GM21576 (cell line): Measurements from ENCODE around the gene HDAC8.
A peak's percentile ranks its signal among the peaks of the same experiment; 100 is the strongest.
"Not testable (repeated sequence)": the region's sequence is repeated elsewhere in the genome, so short reads cannot be mapped to it uniquely, and the experiment has no call there.

Source experiments
- ATAC-seq: cut with Tn5 transposase; IDR thresholded peaks from one replicate; pipeline ENCODE4 v1.9.1; 2021; ENCODE audit warnings: mild to moderate bottlenecking, moderate library complexity; ENCODE audit not compliant: unreplicated experiment

HDAC8 gene

DNA sequence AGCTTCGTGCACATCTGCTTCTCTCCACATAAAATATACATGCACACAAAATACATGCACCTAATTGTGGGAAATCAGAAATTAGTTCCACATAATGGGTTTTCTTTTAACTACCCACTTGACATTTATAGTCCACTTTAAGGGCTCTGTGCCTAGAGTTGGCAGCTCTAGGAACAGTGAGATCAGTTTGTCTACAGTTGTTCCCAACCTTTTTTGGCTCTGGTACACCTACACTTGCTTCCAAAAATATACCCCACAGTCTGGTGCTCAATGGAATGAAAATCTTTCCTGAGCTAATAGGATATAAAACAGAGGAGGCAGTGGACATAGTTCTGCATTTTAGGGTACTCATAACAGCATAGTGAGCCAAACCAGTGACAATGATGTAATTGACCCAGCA is 36.1 kb downstream of the HDAC8 start:
- ATAC-seq = no peak

DNA sequence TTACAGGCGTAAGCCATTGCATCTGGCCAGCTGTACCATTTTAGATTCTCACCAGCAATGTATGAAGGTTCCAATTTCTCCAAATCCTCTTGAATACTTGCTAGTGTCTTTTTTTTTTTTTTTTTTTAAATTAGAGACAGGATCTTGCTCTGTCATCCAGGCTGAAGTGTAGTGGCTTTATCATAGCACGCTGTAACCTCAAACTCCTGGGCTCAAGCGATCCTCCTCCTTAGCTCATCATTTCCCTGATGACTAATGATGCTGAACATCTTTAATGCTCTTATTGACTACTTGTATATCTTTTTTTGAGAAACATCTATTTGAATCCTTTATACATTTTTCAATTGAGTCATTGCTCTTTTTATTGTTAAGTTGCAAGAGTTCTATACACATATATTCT is 40.3 kb downstream of the HDAC8 start:
- no peak for ATAC-seq

DNA sequence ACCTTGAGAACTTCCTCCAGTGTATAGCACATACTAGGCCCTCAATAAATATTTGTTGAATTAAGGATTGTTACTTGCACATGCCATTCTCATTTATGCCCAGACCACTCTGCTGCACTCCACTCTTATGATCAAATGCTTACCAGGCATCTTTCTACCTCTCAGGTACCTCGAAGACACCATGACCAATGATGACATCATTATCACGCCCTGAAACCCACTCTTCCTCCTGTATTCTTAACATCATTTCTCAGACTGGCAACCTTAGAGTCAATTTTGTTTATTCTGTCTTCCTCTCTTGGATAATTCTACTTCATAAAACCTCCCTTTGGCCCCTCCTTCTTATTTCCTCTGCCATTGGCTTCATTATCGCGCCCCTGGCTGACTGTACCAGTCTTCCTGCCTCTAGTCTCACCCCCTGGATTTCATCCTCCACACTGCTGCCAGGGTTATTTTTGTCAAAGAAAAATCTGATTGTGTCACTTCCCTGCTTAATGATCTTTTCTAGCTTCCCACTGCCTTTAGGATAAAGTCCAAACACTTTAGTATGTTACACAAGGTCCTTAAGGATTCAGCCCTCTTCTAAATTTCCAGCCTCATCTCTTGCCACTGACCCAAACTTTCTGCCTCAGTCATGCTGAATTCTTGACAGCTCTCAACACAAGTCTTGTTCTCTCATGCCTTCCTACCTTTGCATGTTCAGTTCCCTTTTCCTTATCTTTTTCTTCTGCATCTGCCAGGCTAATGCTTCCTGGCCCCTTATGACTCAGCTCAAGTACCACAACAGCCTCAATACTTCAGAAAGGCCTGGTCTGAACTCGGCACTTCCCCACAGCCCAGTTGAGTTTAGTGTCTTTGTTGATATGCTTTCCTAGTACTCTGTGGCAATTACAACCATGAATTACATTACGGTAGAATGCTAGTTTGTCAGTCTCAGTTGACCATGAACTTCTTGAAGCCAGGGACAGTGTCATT is 45.8 kb downstream of the HDAC8 start:
- ATAC-seq = no peak

DNA sequence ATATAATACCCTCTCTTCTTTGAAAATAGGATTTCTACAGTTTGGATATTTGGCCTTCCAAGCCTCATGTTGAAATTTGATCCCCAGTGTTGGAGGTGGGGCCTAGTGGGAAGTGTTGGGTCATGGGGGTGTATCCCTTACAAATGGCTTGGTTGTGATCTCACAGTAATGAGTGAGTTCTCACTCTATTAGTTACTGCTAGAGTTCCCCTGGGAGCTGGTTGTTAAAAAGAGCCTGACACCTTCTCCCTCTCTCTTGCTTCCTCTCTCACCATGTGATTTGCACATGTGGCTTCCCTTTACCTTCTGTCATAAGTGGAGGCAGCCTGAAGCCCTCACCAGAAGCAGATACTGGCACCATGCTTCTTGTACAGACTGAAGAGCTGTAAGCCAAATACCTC is 73.9 kb downstream of the HDAC8 start:
- ATAC-seq = no peak

DNA sequence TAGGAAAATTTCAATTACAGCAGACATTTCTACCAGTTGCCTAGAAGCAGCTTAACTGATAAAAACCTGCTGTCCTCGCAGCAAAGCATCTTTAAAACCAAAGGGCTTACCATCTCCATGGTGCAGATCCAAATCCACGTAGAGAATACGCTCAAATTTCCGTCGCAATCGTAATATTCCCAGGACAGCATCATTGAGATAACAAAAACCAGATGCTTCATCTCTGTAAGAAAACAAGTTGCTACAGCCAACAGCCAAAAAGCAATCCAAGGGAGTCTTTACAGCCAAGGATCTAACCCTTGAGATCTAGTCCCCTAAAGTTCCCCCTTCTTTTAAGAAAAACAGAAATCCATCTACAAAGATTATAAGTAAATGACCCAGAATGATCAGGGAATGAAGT is 77.6 kb downstream of the HDAC8 start:
- no peak for ATAC-seq

DNA sequence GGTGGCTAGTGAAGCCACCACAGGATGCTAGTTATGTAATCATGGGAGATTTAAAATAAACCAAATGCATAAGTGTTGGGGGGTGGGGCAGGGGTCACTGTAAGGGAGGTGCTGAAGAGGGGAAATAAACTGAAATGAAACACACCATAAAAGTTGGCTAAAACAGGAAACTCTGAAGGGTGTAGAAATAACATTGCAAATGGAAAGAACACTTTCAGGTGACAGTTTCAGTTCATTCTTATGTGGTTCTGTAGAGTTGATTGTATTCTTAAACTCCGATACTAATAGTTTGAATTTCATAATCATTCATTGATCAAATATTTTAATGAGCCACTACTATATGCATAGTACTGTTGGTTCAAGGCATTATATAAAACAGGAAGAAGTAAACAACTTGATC is 80.1 kb downstream of the HDAC8 start:
- ATAC-seq = peak; percentile 81

DNA sequence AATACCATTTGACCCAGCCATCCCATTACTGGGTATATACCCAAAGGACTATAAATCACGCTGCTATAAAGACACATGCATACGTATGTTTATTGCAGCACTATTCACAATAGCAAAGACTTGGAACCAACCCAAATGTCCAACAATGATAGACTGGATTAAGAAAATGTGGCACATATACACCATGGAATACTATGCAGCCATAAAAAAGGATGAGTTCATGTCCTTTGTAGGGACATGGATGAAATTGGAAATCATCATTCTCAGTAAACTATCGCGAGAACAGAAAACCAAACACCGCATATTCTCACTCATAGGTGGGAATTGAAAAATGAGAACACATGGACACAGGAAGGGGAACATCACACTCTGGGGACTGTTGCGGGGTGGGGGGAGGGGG is 82.4 kb downstream of the HDAC8 start:
- ATAC-seq = not testable (repeated sequence)

DNA sequence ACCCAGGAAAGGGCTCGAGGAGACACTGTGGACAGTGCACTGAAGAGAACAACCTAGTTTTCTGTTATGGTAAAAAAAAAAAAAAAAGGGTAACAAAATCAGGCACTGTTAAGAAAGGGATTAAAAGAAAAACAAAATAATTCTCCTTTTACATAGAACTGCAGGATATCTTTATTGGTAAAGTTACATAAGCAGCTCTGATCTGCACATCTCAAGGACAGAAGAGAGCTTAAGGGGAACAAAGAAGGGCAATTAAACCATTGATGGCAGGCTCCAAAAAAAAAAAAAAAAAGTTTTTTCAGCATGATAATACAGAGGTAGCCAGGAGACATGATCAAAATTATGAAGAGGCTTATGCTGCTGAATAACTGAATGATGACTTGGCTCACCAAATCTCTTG is 85.0 kb downstream of the HDAC8 start:
- ATAC-seq = no peak

DNA sequence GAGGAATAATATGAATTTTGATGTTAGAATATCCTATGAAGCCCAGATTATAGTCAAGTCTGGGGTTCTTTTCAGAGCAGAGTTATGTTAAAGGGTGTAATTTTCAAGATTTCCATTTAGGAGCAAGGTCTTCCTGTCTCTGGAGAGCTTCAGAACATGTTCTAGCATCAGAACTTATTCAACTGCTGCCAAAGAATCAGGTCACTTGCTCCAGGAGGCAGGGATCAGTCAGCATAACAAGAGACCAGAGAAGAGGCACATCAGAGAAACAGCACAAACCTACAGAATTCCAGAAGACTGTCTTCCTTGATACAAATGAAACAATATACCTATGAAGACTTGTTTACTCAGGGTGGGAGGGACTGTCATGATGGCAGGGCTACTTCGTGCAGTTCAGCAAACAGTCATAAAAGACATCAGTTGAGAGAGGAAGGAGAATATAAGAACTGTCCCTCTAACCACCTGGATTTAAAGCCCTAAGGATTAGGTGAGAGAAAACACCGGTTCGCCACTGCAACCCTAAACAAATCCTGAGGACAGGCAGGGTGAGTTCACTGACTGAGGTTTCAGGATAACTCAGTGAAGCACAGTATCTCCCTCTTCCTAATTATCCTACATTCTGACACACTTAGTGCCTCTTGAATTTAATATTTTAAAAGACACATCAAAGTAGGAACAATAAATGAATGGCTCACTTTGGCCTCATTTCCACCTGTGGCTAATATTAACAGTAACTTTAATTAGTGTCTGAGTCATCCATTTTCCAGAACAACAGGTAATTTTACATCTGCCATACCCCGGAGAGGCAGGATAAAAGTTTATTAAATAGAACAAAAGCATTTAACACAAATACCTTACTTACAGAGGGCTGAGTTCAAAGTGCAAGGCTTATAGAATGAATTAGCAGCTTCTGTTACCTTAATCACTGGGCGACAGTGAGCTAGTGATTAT is 93.0 kb downstream of the HDAC8 start:
- ATAC-seq = no peak

DNA sequence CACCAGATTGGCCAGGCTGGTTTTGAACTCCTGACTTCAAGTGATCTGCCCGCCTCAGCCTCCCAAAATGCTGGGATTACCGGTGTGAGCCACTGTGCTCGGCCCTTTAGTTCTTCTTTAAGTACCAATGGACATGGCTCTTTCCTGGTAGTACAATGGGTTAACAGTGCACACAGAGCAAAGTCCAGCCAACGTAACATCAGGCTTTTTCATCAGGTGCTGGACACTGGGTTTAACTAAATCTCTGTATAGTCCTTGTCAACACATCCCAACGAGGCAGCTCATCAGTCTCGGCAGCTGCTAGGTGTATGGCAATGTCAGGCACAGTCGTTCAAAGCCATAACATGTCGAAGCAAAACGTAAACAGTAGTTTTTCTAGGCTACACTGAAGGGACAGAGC is 93.8 kb downstream of the HDAC8 start:
- ATAC-seq = no peak

DNA sequence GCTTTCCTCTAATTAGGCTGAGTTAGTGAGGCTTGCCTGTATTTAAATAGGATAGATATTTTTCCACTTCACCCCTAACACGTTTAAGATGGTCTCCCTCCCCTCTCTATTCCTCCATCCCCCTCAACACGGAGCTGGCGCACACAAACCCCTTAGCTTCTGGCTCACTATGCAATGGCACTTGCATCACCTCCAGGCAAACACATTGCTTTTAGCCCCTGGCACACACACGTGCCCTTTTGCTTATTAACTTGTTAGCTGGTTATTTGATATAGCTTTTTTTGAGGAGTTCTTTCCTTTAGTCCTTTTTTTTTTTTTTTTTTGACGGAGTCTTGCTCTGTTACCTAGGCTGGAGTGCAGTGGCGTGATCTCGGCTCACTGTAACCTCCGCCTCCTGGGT is 94.3 kb downstream of the HDAC8 start:
- ATAC-seq = no peak

DNA sequence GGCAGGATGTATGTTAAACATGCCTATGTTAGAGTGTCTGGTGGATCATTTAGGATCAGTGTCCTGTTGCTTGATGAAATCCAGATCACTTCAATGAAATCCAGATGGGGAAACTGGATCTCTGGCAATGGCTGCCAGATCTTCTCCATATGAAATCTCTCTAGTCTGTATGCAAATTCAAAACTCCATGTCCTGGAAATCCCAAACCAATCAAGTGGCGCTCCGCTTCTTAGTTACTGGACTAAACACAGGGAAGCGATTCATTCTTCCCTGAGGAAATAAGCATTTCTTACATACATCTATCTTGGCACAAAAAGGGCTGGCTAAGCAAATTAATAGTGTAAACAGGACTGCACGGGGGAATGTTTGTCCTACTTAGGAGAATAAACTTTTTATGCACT is 94.9 kb downstream of the HDAC8 start:
- no peak for ATAC-seq

DNA sequence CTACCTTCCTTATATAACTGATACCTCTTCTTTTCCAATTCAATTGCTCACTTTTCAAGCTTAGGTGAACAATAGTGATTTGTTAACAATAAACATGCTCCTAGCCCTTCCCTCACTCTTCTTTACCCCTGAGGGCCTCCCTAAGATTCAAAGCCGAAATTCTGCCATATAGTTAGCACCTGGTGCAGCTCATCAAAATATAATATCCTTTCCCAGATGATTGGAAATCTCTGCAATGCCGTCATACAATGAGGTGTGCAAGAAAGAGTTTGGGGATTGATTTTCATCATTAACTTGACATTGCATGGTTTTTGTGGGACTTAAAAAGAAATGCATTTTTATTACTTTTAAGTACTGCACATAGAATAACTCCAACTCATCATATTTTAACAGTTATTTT is 95.3 kb downstream of the HDAC8 start:
- no peak for ATAC-seq

DNA sequence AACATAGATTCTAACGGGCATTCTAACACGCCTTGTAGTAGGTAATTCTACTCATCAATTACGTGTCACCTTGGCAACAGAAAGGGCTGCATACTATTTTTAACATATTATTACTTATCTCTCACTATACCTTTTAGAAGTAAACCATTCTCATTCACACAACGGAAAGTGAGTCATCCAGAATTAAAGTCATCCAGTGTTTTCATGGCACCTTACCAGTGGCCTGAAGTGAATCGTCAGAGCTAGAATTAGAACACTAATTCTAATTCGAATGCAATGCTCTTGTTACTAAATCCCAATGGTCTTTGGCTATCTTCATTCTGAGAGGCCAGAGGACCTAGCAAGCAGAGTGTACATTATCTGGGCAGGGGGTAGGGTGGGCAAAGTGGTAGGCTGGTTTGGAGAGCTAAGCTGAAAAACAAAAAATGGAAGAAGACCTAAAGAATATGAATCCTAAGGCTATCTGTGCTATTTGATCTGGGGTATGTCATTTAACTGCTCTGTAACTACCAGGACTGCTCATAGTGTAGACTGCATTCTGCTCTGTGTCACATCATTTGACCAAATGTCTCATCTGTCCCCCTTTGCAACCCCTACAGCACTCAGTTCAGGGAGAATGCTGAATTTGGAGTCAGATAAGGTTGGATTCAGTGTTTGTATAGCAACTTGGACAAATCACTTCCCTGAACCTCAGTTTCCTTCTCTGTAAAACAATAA is 96.5 kb downstream of the HDAC8 start:
- no peak for ATAC-seq

DNA sequence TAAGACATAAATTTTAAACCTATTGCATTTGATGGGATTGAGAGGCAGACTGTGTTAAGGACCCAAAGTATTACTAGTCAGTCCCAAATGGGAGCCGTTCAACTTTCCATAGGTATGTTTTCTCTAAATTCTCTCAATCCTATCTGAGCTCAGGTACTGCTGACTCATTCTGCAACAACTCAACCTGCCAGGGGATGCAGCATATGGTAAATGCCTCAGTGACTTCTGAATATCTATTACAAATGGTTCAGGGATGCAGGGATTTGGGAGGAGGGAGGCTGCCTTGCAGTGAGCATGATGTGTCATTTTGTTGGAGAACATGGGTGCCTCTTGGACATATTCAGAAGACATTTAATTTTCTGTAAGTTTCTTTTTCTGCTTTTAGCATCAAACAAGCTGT is 97.3 kb downstream of the HDAC8 start:
- no peak for ATAC-seq

DNA sequence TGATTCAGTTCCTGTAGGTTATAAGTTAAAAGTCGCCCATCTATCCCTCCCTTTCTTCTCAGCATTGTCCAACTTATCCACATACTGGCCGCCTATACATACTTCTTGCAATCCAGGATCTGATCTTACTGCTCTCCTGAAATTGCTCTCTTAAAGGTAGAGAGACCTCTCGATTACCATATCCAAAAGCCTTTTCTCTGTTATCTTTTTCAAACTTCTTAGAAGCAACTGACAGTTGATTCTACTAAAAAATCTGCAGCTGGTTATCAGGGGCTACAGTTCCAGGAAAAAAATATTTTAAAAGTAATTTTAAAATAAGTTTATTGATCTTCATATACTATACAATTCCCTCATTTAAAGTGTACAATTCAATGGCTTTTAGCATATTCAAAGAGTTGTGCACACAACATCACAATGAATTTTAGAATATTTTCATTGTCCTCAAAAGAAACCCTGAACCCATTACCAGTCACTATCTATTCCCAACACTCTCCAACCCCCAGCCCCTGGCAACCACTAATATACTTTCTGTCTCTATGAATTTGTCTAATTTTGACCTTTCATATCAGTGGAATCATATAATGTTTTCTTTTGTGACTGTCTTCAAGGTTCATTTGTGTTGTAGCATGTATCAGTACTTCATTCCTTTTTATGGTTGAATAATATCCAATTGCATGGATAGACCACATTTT is 102.0 kb downstream of the HDAC8 start:
- no peak for ATAC-seq

DNA sequence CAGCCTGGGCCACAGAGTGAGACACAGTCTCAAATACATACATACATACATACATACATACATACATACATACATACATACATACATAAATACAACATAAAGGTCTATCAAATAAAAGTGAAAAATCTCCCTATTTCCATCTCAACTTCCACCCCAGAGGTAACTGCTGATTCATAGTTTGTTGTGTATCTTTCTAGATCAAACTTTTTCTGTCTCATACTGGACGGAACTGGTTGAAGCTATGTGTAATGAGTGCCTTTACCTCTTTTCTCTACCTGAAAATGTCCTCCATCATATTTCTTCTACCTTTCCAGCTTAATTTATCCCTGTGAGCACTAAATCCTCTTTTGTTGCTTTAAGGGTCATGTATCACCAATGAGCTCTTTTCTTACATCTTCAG is 102.5 kb downstream of the HDAC8 start:
- ATAC-seq = no peak

DNA sequence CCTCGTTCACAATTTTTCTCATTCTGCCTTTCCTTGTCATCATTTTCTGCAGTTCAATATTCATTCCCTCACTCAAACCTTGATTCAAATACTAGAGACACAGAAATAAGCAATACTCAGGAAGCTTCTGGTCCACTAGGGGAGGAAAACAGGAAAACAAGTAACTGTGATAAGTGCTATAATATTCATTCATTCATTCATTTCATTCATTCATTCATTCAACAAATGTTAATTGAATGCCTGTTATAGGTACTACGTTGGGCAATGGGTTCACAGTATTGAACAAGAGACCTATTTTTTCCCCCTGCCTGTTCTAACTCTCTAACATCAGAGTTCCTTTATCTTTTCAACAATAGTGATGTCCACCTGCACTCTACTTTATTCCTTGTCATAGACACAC is 104.0 kb downstream of the HDAC8 start:
- ATAC-seq = no peak

DNA sequence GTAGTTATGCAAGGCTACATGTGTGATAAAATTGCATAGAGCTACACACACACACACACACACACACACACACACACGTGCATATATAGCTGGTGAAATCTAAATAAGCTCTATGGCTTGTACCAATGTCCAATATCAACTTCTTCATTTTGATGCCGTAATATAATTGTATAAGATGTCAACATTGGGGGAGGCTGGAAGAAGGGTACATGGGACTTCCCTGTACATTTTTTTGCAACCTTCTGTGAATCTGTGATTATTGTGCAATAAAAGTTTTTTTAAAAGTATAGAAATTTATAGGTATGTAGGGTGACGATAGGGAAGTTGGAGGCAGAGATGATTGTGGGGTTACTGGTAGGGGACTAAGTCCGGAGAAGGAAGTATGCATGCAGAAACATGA is 105.5 kb downstream of the HDAC8 start:
- ATAC-seq = no peak

DNA sequence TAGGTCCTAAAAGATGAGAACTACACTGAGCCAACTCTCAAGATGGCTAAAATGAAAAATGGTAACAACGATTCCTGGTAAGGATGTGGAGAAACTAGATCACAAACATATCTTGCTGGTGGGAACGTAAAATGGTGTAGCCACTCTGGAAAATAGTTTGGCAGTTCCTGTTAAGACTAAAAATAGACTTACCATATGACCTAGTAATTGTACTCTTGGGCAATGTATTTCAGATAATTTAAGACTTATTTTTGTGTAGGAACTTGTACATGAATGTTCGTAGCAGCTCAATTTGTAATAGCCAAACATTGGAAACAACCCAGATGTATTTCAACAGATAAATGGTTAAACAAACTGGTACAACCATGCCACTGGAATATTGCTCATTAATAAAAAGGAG is 106.2 kb downstream of the HDAC8 start:
- ATAC-seq = no peak

DNA sequence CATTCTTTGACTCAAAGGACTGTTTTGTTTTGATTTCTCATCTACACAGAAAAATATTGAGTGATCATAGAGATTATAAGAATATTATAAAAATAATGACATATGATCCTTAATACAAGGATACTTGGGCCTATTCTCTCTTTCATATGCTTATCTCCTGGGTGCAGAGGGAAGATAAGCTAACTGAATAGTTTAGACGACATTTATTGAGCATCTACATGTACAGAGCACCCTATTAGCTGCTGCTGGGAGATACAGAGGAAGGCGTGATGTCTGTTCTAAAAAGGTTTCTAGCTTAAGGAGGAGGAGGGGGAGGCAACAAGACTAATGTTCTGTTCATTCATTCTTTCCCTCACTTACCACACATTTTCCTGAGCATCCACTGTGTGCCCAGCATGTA is 106.8 kb downstream of the HDAC8 start:
- no peak for ATAC-seq
